ENCODE data around the gene IGFBP2.

The IGFBP2 gene

DNA sequence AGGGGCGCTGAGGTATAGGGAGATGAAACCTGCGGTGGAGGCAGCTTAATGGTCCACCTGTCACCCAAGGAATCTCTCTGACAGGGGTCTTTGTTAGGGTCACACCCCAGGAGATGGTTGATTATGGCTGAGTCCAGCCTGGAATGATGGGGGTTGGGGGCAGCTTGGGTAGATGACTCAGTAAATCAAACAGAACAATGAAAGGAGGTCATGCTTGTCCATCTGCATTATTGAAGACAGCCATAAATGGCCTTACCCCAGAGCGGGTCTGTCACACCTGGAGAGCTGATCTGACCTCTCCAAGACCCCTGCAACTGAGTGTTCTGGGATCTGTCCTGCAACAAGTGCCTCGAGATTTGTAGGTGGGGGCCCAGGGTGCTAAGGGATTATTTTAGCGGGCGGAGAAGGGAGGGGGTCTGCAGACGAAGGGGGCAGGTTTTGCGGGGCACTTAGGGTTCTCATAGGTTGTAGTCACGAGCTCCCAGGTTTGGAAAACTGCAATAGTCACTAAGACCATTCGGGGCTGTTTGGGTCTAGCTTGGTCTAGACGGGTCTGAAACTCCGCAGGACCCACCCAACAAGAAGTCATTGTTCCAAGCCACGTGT lies 771 bp upstream of the IGFBP2 start:
- POLR2A ChIA-PET: no interaction called here
- no peaks in the 10 kb centered on the region for H3K36me3 ChIP-seq (ENCODE audit: control insufficient read depth in 4 of 4, insufficient read depth in 4 of 4, low read length in 3 of 4)
- peaks cover 0 to 35% (median 30%) of the 10 kb centered on the region in 4 experiments for H3K4me1 ChIP-seq (ENCODE audit: control extremely low read depth in 1 of 4, control insufficient read depth in 4 of 4, insufficient read depth in 4 of 4, low read length in 3 of 4)
- CTCF ChIA-PET: interaction anchor here (1.0 to 1.4 kb wide), 2 partner anchors 24 to 34 kb away, joined by 3 to 4 read pairs; no protein-coding TSS in a partner anchor
- 40% methylated on average over 8 of the region's 13 CpGs for WGBS (ENCODE audit: insufficient coverage)
- no peaks in the 10 kb centered on the region for H3K9me3 ChIP-seq (ENCODE audit: control extremely low read depth in 1 of 5, control insufficient read depth in 4 of 5, insufficient read depth in 2 of 5, low read depth in 1 of 5, low read length in 4 of 5)
- H3K27me3 ChIP-seq (replicated peaks in 2 of 5; ENCODE audit: control insufficient read depth in 4 of 5, insufficient read depth in 5 of 5, low read length in 4 of 5): peaks cover 0 to 62% (median 32%) of the 10 kb centered on the region in 5 experiments
- peak overlapping the region in 6 of 7 experiments; percentile 8 to 72 (median 46) for H3K4me3 ChIP-seq (ENCODE audit: control insufficient read depth in 1 of 7, extremely low read depth in 1 of 7, insufficient read depth in 4 of 7, low read depth in 2 of 7, low read length in 6 of 7)
- no peak for DNase-seq
- no peak overlapping the region for H3K27ac ChIP-seq (ENCODE audit: insufficient read depth in 1 of 2, low read depth in 1 of 2, low read length in 2 of 2, poor library complexity in 1 of 2, severe bottlenecking in 2 of 2)

DNA sequence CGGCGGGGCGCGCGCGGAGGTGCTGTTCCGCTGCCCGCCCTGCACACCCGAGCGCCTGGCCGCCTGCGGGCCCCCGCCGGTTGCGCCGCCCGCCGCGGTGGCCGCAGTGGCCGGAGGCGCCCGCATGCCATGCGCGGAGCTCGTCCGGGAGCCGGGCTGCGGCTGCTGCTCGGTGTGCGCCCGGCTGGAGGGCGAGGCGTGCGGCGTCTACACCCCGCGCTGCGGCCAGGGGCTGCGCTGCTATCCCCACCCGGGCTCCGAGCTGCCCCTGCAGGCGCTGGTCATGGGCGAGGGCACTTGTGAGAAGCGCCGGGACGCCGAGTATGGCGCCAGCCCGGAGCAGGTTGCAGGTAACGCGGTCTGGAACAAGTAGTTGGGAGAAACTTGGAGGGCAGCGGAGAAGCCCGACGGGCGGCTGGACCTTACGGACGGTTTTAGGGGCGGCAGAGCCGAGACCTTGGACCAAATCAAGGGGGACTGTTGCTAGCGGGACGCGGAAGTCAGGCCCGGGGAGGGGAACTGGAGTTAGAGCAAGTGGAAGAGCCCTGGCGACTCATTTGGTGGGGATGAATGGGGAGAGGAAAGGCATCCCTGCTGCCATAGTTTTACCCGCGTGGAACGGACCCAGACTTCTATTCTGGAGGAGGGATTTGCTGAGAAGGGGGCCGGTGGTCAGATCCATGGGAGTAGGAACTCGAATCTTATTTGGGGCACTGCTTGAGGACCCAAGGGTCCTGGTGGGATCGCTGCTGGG lies 573 bp downstream of the IGFBP2 start:
- Histone ChIP-seq H3K27me3 (replicated peaks in 2 of 5; ENCODE audit: control insufficient read depth in 4 of 5, insufficient read depth in 5 of 5, low read length in 4 of 5) (peaks cover 0 to 66% (median 34%) of the 10 kb centered on the region in 5 experiments), H3K27ac (ENCODE audit: insufficient read depth in 1 of 2, low read depth in 1 of 2, low read length in 2 of 2, poor library complexity in 1 of 2, severe bottlenecking in 2 of 2) (no peak overlapping the region), H3K36me3 (ENCODE audit: control insufficient read depth in 4 of 4, insufficient read depth in 4 of 4, low read length in 3 of 4) (no peaks in the 10 kb centered on the region), H3K9me3 (ENCODE audit: control extremely low read depth in 1 of 5, control insufficient read depth in 4 of 5, insufficient read depth in 2 of 5, low read depth in 1 of 5, low read length in 4 of 5) (no peaks in the 10 kb centered on the region), H3K4me3 (ENCODE audit: control insufficient read depth in 1 of 7, extremely low read depth in 1 of 7, insufficient read depth in 4 of 7, low read depth in 2 of 7, low read length in 6 of 7) (peak overlapping the region; percentile 37 to 76 (median 63)), H3K4me1 (ENCODE audit: control extremely low read depth in 1 of 4, control insufficient read depth in 4 of 4, insufficient read depth in 4 of 4, low read length in 3 of 4) (peaks cover 0 to 35% (median 30%) of the 10 kb centered on the region in 4 experiments)
- ChIA-PET CTCF (no interaction called here), POLR2A (no interaction called here)
- peak in 2 of 3 donors; percentile 23 to 40 for DNase-seq
- under 1% methylated on average over 71 of the region's 71 CpGs for WGBS (ENCODE audit: insufficient coverage)

DNA sequence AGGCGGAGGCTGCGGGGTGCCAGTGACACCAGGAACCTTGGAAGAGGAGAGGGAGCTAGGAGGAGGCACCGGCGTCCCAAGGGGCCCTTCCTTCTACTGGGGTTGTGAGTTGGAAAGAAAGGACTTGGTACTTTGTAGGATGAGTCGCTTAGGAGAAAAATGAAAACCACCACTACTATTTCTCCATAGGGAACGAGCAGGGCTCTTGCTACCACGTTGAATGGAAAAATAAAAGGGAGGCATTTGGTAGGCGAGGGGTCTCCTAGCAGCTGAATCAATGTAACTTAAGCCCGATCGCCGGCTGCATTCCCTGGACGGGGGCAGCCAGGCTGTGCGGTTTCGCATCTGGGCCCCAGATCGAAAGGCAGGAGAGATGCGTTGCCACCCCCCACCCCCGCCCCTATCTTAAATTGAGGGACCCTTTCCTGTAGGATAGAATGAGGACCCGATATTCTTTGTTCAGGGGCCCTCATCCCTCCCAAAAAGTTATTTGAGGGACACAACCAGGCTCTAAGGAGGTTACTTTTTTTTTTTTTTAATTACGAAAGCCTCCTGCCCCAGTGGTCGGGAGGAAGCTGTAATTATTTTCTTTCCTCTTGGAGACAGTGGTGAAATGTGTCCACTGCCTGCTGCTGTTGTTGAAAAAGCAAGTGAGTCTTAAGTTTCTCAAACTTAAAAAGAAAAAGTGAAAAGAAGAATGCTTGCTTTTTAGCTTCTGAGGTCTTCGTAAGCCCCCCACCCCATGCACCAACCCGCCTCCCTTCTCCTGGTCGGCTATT lies 1.3 kb downstream of the IGFBP2 start:
- H3K36me3 ChIP-seq (ENCODE audit: control insufficient read depth in 4 of 4, insufficient read depth in 4 of 4, low read length in 3 of 4): no peaks in the 10 kb centered on the region
- no peak overlapping the region for H3K27ac ChIP-seq (ENCODE audit: insufficient read depth in 1 of 2, low read depth in 1 of 2, low read length in 2 of 2, poor library complexity in 1 of 2, severe bottlenecking in 2 of 2)
- ChIA-PET POLR2A (interaction anchor here (0.6 to 0.7 kb wide), 2 partner anchors 14 to 1163 kb away, joined by 4 read pairs; no protein-coding TSS in a partner anchor), CTCF (interaction anchor here (0.7 to 1.0 kb wide), 2 partner anchors 116 to 402 kb away, joined by 3 read pairs; no protein-coding TSS in a partner anchor)
- peak in 2 of 3 donors; percentile 29 to 31 for DNase-seq
- peaks cover 0 to 35% (median 30%) of the 10 kb centered on the region in 4 experiments for H3K4me1 ChIP-seq (ENCODE audit: control extremely low read depth in 1 of 4, control insufficient read depth in 4 of 4, insufficient read depth in 4 of 4, low read length in 3 of 4)
- H3K27me3 ChIP-seq (replicated peaks in 2 of 5; ENCODE audit: control insufficient read depth in 4 of 5, insufficient read depth in 5 of 5, low read length in 4 of 5): peaks cover 0 to 71% (median 34%) of the 10 kb centered on the region in 5 experiments
- 0% methylated on average over 11 of the region's 23 CpGs for WGBS (ENCODE audit: insufficient coverage)
- peak overlapping the region; percentile 37 to 76 (median 63) for H3K4me3 ChIP-seq (ENCODE audit: control insufficient read depth in 1 of 7, extremely low read depth in 1 of 7, insufficient read depth in 4 of 7, low read depth in 2 of 7, low read length in 6 of 7)
- H3K9me3 ChIP-seq (ENCODE audit: control extremely low read depth in 1 of 5, control insufficient read depth in 4 of 5, insufficient read depth in 2 of 5, low read depth in 1 of 5, low read length in 4 of 5): no peaks in the 10 kb centered on the region

DNA sequence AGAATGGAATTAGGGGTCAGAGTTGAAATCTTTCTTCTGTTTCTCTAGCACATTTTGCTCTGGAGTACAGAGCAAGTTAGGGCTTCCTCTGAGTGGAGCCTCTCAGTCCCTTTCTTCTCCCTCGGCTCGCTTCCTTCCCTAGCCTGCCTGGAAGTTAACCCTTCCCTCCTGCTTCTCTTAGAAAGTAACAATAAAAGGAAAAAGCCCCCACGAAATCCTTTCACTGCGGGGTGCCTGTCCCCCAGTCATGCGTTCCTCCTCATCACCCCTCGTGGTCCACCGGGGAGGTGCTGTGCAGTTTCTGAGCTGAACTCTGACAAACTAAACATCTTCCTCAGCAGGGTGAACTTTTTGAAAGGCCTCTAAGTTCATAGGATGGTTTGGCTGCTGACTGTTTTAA lies 2.0 kb downstream of the IGFBP2 start:
- Histone ChIP-seq H3K4me1 (ENCODE audit: control extremely low read depth in 1 of 4, control insufficient read depth in 4 of 4, insufficient read depth in 4 of 4, low read length in 3 of 4) (peaks cover 0 to 35% (median 30%) of the 10 kb centered on the region in 4 experiments), H3K4me3 (ENCODE audit: control insufficient read depth in 1 of 7, extremely low read depth in 1 of 7, insufficient read depth in 4 of 7, low read depth in 2 of 7, low read length in 6 of 7) (peak overlapping the region in 2 of 7 experiments; percentile 36 to 72), H3K27ac (ENCODE audit: insufficient read depth in 1 of 2, low read depth in 1 of 2, low read length in 2 of 2, poor library complexity in 1 of 2, severe bottlenecking in 2 of 2) (no peak overlapping the region), H3K36me3 (ENCODE audit: control insufficient read depth in 4 of 4, insufficient read depth in 4 of 4, low read length in 3 of 4) (no peaks in the 10 kb centered on the region), H3K9me3 (ENCODE audit: control extremely low read depth in 1 of 5, control insufficient read depth in 4 of 5, insufficient read depth in 2 of 5, low read depth in 1 of 5, low read length in 4 of 5) (no peaks in the 10 kb centered on the region), H3K27me3 (replicated peaks in 2 of 5; ENCODE audit: control insufficient read depth in 4 of 5, insufficient read depth in 5 of 5, low read length in 4 of 5) (peaks cover 0 to 76% (median 36%) of the 10 kb centered on the region in 5 experiments)
- CTCF ChIA-PET: interaction anchor here (0.7 to 1.0 kb wide), 2 partner anchors 116 to 401 kb away, joined by 3 read pairs; no protein-coding TSS in a partner anchor
- WGBS (ENCODE audit: insufficient coverage): 0% methylated on average over 2 of the region's 7 CpGs
- DNase-seq: peak in 2 of 3 donors; percentile 24 to 40
- POLR2A ChIA-PET: interaction anchor here (0.6 to 0.7 kb wide), 2 partner anchors 14 to 1163 kb away, joined by 4 read pairs; no protein-coding TSS in a partner anchor

DNA sequence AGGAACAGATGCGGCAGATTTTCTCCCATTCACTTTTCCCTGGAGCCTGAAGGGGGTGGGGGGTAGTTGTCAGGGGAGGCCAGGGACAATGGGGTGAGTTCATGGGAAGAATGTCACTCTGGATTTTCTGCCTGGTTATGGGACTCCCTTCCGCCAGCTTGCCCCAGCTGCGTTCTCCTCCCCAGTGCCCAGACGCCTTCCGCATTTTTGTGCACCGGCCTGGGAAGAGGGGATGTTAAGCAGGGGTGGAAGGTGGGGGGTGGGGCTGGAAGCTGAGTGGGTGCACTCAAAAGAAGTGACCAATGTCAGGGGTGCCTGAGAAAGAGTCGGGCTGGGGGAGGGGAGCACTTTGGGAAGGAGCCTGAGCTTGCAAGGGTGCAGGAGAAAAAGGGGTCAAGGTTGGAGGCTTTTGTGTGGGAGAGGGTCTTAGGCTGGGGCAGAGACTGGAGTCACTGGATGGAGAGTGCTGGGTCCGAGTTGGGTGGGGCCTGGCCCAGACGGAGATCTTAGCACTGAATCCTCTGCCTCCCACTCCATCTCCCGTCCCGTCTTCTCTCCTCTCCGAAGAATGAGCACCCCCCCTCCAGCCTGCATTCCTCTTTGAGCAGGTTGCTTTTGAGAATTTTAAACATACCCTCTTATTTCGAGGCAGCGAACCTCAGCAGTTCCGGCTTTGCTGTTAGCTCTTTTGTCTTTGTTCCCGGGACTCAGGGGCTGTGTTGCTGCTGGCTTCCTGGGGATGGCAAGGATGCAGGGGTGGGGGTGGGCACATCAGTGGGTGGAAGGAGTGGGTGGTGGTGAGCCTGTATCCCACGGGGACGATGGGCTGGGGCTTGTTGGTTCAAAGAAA lies 2.7 kb downstream of the IGFBP2 start:
- POLR2A ChIA-PET: no interaction called here
- Histone ChIP-seq H3K27me3 (replicated peaks in 2 of 5; ENCODE audit: control insufficient read depth in 4 of 5, insufficient read depth in 5 of 5, low read length in 4 of 5) (peaks cover 0 to 82% (median 36%) of the 10 kb centered on the region in 5 experiments), H3K9me3 (ENCODE audit: control extremely low read depth in 1 of 5, control insufficient read depth in 4 of 5, insufficient read depth in 2 of 5, low read depth in 1 of 5, low read length in 4 of 5) (no peaks in the 10 kb centered on the region), H3K36me3 (ENCODE audit: control insufficient read depth in 4 of 4, insufficient read depth in 4 of 4, low read length in 3 of 4) (no peaks in the 10 kb centered on the region), H3K27ac (ENCODE audit: insufficient read depth in 1 of 2, low read depth in 1 of 2, low read length in 2 of 2, poor library complexity in 1 of 2, severe bottlenecking in 2 of 2) (no peak overlapping the region), H3K4me3 (ENCODE audit: control insufficient read depth in 1 of 7, extremely low read depth in 1 of 7, insufficient read depth in 4 of 7, low read depth in 2 of 7, low read length in 6 of 7) (no peak overlapping the region), H3K4me1 (ENCODE audit: control extremely low read depth in 1 of 4, control insufficient read depth in 4 of 4, insufficient read depth in 4 of 4, low read length in 3 of 4) (peaks cover 0 to 35% (median 30%) of the 10 kb centered on the region in 4 experiments)
- 65% methylated on average over 10 of the region's 18 CpGs for WGBS (ENCODE audit: insufficient coverage)
- CTCF ChIA-PET: interaction anchor here (1.0 to 1.1 kb wide), 2 partner anchors 51 to 117 kb away, joined by 3 read pairs; no protein-coding TSS in a partner anchor
- DNase-seq: no peak
